GM21526 (cell line): Measurements from ENCODE around the gene FN1.
"Not testable (repeated sequence)": the region's sequence is repeated elsewhere in the genome, so short reads cannot be mapped to it uniquely, and the experiment has no call there.

ENCODE experiments used
- ATAC-seq: cut with Tn5 transposase; IDR thresholded peaks from one replicate; pipeline ENCODE4 v1.9.1; 2021; ENCODE audit warnings: moderate library complexity; ENCODE audit not compliant: unreplicated experiment, low FRiP score

Gene FN1

GRCh38 chr2:215423928-215424540 lies 11.8 kb downstream of the FN1 start:
- ATAC-seq: no peak

DNA sequence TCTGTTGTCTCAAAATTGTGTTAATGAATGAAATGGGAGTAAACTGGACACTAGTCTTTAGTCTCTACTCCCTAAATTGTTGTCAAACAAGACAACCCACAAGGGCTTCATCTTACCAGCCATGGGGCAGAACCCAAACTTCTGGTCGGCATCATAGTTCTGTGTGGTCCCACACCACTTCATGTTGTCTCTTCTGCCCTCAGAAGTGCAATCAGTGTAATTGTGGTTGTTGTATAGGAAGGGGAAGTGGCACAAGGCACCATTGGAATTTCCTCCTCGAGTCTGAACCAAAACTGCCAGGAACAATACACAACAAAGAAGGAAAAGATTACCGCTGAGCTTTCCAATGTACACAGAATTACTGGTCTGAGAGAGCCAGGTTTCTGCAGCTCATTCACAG lies 12.6 kb downstream of the FN1 start:
- no peak for ATAC-seq

DNA sequence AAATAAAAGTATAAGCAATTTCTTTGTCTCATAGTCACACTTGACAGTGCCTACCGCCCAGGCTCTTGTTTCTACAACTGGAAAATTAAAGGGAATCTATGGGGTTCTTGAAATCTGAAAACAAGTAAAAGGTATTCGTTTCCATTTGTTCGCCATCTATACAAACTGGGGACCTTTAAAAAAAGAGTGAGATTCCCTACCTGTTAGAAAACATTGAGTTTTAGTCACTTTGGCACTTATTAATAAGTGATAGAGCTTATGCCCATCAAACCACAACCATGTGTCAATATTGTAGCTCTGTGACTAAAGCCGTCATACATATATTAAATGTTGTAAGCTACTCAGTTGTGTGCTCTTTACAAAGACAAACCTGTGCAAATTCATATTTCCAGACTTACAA lies 13.2 kb downstream of the FN1 start:
- no peak for ATAC-seq

DNA sequence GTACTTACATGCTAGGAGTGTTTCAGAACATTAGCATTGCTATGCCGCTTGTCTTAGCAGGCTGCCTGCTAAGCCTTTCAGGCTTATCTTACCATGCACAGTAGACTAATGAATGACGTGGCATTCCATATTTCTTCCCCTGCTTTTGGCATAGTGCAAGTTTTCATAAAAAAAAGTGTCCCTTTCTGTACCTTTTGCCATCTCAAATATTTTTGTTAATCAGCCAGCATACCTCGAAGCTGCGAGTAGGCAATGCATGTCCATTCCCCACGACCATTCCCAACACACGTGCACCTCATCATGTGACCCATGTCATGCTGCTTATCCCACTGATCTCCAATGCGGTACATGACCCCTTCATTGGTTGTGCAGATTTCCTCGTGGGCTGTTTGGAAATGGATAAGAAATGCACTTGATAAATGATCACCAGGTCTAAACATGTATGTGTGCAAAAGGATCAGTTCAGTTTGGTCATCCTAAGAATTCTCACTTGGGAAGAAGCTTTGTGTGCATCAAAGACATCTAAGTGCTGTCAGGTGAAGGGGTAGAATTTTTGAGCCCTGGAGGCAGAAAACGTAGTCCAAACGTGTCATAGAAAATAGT lies 13.9 kb downstream of the FN1 start:
- ATAC-seq: no peak

DNA sequence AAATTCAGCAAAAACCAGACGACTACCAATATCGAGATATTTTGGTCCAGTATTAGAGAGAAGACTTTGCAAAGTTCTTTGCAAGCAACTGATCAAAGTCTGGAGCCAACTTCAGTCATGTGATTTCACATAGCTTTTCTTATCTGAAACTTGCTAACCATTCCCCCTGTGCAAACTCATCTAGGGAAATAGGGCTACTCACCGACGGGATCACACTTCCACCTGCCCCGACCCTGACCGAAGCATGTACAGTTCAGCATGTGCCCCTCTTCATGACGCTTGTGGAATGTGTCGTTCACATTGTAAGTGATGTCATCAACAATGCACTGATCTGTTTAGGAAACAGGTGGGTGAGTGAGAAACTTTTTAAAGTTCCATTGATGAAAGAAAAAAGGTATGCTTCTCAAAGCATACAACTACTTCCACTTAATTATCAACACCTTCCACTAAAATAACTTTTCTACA lies 15.4 kb downstream of the FN1 start:
- ATAC-seq: no peak

DNA sequence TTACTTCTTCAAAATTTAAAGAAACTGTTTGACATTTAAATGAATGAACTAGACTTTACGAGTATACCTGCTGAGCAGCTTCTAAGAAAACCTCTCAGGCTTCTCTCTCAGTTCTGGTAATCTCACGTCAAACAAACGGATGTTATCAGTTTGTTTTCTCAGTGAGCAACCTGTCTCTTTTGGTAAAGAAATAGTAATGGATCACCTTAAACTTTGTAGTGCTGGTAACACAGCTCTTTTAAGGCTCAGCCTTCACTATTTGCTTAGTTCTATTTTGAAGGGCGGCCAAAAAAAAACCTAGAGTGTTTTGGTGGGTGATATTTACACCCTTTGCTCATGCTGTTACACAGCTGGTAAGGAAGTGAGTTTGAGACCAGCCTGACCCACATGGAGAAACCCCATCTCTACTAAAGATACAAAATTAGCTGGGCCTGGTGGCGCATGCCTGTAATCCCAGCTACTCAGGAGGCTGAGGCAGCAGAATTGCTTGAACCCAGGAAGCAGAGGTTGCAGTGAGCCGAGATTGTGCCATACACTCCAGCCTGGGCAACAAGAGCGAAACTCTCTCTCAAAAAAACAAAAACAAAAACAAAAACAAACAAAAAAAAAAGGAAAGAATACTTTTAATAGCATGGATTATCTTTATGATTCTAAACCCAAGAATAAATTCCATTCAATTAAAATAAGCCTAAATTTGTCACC lies 15.9 kb downstream of the FN1 start:
- ATAC-seq: no peak

DNA sequence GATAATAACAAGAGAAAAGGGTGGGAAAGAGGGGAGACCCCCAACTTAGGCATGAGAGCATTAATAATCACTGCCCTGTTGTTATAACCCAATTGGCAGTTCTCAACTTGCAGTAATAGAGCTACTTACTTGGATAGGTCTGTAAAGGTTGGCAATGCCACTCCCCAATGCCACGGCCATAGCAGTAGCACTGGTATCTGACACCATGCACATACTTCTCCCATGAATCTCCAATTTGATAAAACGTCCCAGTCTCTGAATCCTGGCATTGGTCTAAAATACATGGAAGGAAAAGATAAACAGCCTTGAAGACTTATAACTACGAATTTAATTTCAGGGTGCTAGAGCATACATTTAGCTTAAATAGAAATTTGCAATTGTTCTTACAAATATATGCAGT lies 16.8 kb downstream of the FN1 start:
- no peak for ATAC-seq

- no peak for ATAC-seq
These were observed 17.6 kb downstream of the FN1 start for GRCh38 chr2:215418064-215418963.

GRCh38 chr2:215417400-215417951 lies 18.4 kb downstream of the FN1 start:
- no peak for ATAC-seq

DNA sequence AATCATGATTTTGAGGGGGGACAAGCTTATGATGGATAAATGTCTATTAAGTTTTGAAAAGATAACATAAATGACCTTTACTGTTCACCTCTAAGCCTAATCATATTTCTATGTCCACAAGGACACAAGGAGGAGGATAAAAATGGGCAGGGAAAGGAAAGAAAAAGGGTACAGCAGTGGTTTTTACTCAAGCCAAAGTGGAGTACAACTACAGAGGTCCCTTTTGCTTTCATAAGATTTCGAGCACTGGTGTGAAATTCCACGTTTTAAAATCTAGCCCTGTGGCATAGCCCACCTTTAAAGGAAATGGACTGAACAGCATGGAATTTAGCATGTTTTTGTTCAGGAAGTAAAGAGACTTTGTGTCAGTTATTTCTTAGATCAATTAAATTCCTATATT lies 19.2 kb downstream of the FN1 start:
- ATAC-seq: no peak

DNA sequence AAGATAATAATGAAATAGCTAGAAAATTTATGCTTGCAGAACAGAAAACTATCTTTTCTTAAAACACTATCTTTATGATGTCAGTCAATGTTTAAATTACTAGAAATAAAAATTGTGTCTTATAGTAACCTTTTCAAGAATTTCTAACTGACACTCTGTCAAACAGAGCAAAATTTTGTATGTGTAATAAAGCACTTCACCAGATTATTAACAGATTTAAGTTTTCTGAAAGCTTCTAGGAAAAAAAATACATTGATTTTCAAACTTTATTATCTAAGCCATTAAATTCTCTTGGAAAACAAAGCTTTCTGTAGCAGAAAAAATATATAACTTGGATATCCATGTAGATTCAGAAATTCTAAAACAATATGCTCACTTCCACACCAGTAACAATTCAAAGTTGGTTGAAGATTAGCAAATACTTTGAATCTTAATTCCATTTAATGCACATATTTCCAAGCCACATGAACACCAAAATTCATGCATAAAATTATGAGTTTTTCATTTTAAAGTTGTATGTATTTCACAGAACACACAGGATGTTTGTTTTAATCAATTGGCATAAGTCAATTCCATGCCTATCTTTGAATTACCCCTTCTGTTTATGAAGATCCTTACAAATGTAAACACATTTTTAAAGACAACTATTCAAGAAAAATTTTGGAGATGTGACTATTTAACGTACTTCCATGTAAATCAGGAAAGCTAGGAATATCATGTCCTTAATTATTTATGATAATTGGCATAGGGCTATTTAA lies 19.9 kb downstream of the FN1 start:
- no peak for ATAC-seq

DNA sequence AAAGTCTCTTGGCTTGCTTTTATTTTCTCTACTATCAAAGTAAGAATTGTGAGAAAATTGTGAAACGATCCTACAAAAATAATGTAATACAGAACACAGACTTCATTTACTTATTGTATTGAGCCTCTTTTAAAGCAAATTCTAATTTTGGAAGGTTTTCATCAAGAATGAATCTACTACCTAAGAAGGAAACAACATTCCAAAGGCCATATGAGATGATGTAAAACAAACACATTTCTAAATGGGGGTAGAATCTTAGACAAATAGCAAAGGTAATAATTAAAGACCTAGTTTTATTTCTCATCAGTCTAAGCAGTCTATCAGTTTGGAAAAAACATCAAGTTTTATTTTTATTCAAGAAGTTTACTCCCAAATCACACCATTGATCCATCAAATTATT lies 20.6 kb downstream of the FN1 start:
- ATAC-seq: no peak

GRCh38 chr2:215414674-215415073 lies 21.2 kb downstream of the FN1 start:
- no peak for ATAC-seq

GRCh38 chr2:215413974-215414373 lies 21.9 kb downstream of the FN1 start:
- no peak for ATAC-seq

DNA sequence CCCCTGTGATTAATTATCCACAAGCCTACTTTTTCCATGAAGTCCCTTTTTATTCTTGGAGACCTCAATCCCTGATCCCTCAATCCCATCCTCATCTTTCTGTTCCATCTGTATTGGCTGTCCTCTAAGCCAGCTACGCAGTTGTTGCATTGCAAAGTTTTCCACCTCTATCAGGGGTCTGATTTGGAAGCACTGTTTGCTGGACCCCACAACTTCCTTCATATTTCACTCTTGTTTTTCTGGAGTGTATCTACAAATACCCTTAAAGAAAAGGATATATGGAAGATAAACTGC lies 22.4 kb downstream of the FN1 start:
- ATAC-seq: no peak

DNA sequence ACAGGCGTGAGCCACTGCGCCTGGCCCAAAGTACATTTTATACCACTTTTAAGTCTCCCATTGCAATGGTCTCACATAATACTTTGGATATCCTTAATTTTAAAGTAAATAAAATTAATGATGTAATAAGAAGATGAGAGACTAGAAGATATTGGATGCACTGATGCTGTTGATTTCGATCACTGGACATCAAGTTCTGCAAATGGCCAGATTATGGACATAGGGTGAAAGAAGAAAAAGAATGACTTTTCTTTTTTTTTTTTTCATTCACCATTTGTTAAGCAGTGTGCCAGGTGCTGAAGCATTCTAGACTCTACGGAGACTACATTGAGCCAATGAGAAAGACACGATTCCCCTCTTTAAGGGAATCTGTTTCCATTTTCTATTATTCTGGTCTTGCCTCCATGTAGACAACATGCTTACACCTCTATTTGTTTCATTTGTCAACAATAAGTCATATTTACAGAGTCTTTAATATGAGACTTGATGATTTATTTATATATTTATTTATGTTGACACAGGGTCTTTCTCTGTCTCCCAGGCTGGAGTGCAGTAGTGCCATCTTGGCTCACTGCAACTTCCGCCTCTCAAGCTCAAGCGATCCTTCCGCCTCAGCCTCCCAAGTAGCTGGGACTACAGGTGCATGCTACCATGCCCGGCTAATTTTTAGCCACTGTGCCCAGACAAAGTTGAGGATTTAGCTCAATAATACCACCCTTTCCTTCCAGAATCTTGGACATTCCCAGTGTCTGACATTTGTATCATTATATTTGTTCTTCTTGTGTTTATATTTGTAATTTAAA lies 23.7 kb downstream of the FN1 start:
- no peak for ATAC-seq

GRCh38 chr2:215410932-215411285 lies 25.0 kb downstream of the FN1 start:
- ATAC-seq: no peak

- not testable (repeated sequence) for ATAC-seq
These were observed 25.5 kb downstream of the FN1 start for GRCh38 chr2:215410181-215410931.
